ENCODE results near the gene VWC2L.

Gene VWC2L

GRCh38 chr2:214543386-214543955 is 132.6 kb downstream of the VWC2L start:
- no peak for FAIRE-seq

GRCh38 chr2:214545898-214546542 is 135.2 kb downstream of the VWC2L start:
- no peak for FAIRE-seq

DNA sequence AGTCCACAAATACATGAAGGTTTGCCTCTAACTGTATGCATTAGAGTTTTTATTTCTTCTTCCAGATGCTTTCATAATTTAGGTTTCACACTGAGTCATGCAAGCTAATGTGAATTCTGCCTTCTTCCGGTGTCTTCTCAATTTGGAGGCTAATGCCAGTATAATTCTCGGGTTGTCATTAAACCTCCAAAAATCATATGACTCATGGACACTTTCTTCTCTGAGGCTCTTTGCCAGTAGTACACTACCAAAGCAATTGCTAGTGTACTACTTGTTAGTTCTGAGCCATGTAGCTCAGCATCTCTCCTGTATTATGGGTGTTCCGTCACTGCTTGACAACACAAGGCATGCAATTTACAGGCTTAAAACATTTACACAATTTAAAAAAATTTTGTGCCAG is 137.1 kb downstream of the VWC2L start:
- FAIRE-seq: no peak

- FAIRE-seq: no peak
Observed at GRCh38 chr2:214549946-214550345, 139.1 kb downstream of the VWC2L start.

DNA sequence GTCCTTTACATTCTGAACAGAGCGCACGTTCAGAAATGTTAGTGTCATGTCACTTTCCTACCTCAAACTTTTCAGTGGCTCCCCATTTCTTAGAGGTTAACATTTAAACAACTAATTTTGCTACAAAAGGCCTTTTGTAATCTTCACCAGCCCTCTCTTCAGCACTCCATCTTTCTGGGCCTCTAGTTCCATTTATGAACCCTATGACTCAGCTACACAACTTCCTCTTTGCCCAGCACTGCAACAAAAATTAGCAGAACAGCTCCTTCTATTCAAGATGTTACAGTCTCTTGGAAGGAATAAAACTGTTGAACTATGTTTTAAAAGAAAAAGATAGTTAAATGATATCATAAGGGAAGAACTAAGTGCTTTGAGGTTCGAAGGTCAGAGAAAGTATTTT is 139.9 kb downstream of the VWC2L start:
- no peak for FAIRE-seq

GRCh38 chr2:214557884-214558283 is 147.0 kb downstream of the VWC2L start:
- no peak for FAIRE-seq

GRCh38 chr2:214558341-214558740 is 147.5 kb downstream of the VWC2L start:
- no peak for FAIRE-seq

DNA sequence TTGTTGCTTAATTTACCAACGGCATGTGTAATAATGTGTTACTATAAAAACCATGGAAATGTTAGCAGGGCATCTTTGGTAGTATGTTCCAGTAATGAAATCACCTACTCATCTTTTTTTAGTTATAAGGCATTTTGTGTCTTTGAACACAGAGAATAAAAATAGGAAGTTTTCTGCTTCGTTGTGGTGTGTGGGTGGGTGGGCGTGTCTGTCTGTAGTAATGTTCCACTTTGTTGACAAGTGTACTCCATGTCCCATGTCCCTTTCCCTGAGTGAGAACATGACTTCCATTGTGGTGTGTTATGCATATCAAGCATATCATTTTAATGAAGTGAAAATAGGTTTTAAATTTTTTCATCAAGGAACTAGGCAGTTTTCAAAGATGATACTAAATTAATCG is 149.3 kb downstream of the VWC2L start:
- FAIRE-seq: no peak

DNA sequence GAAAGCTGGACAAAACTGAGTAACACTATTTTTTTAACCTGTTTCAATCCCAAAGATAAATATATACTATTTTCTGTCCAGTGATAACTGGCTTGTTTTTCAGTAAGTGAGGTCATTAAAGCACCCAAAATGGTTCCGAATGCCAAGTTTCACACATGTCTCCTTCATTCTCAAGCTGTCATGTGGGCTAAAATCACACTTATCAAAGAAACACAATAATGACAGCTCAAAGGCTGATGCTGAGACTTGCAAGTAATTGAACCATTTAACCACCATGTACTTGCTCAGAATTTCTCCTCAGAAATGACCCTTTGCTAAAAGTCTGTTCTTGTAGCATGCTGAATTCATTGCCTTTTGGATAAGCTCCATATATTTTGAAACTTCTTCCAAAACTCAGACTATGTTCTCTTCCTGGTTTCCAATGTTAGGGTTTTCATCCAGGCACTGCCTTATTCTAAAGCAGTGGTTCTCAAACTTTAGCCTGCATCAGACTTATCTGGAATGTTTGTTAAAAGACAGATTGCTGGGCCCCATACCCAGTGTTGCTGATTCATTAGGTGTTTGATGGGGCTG is 149.8 kb downstream of the VWC2L start:
- FAIRE-seq: no peak

DNA sequence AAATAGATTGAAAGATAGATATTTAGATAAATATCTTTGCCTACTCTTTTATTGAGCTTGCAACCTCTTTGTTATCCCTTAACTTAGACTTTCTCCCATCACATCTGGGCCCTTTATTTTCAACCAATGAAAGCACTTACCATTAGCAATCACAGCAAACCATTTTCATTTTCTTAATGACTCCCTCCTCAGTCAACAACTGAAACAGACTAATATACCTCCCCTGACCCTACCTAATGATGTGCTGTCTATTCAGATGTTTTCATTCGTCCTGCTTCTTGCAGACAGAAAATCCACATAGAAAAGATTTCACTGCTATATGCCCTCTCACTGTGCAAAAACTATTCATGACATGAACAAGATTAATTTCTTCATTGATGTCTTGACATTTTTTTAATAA is 154.4 kb downstream of the VWC2L start:
- FAIRE-seq: no peak

- no peak for FAIRE-seq
Observed at GRCh38 chr2:214566457-214566856, 155.6 kb downstream of the VWC2L start.

GRCh38 chr2:214569419-214570035 is 158.7 kb downstream of the VWC2L start:
- no peak for FAIRE-seq

DNA sequence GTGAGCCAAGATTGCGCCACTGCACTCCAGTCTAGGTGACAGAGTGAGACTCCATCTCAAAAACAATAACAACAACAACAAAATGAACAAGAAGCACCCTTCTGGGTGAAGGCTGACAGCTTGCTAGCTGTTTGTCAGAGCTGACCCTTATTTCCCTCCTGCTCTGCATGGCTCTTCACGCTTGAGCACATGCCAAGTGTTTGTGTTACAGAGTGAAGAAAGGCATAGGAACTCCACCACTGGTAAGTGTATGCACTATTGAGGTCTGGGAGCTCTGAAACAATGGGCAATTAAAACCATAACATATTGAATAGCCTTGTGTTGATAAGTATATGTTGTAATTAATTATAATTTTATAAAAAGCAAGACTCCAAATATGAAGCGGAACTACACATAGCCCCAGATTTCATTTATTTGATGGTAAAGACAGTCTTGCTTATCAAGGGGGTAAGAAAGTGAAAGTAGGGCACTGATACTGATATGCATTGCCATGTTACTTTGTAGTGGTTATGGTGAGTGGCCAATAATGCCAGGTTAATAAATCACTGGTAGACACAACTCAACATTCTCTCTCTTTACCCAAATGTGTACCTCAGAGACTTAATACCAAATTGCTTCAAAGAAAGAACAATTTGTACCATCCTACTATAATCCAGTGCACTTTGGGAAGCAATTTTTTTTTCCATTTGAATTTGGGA is 163.4 kb downstream of the VWC2L start:
- no peak for FAIRE-seq

DNA sequence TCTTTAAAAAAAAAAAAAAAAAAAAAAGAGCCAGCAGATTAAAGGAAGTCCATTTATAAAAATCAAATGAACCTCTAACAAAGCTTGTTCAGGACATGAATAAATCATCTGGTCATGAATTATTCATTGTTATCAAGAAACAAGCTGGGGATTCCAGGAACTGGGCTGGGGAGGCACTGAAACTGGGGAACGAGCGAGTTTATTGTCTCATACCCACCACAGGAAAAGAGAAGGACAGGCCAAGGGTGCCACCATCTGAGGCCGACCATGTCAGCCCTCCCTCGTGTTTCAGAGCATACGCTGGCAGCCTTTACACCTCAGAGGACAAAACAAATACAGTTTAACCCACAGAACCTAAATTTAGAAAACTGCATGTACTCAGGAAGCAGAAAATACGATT is 164.2 kb downstream of the VWC2L start:
- no peak for FAIRE-seq

DNA sequence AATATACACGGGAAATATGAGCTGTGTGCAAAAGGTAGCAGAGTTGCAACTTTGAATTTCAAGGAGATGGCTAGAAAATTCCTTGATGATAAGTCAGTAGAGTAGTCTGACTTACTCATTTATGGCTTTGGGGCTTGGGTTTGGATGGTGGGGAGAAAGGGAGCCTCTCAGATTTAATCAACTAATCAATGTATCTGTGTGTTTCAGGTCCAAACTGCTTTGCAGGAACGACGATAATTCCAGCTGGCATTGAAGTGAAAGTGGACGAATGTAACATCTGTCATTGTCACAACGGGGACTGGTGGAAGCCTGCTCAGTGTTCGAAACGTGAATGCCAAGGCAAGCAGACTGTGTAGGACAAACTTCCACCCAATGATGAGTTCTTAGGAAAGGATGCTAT is 164.6 kb downstream of the VWC2L start:
- FAIRE-seq: no peak

- FAIRE-seq: no peak
Observed at GRCh38 chr2:214577769-214578168, 166.9 kb downstream of the VWC2L start.

GRCh38 chr2:214578442-214578841 is 167.6 kb downstream of the VWC2L start:
- no peak for FAIRE-seq

DNA sequence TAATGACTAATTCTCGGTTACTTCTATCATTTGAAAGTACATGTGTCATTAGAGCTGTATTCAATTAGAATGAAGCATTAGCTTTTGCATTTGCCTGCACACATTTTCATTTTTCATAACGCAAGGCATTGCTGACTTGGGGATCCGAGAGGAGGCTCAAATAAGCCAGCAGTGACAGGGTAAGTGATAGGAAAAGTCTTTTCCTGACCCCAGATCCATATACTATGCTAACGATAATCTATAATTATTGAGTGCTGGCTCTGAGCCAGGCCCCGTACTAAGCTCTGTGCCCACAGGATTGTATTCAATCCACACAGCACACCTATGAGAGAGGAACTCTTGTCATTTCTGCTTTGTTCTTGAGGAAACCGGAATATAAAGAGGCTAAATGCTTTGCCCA is 168.2 kb downstream of the VWC2L start:
- no peak for FAIRE-seq

- no peak for FAIRE-seq
Observed at GRCh38 chr2:214587442-214587841, 176.6 kb downstream of the VWC2L start.

DNA sequence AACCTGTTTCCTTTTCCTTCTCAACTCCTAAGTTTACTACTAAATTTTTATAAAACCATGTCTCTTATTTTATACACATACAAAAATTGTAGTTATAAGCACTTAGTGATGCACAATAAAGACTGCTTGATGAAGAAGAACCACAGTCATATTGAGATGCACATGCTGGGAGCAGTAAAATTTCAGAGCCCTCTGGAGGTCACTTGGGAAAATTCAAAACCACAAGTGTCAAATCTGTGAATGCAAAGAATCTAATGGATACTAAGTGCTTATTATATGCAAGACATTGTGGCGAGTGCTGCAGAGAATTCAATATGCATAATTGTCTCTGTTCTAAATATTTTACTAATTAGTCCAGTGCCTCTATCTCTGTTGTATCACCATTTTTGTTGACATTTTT is 180.5 kb downstream of the VWC2L start:
- no peak for FAIRE-seq

GRCh38 chr2:214592011-214592410 is 181.2 kb downstream of the VWC2L start:
- FAIRE-seq: no peak

- FAIRE-seq: no peak
Observed at GRCh38 chr2:214593727-214594126, 182.9 kb downstream of the VWC2L start.

- no peak for FAIRE-seq
Observed at GRCh38 chr2:214601852-214602633, 191.2 kb downstream of the VWC2L start.

Data from A204.1 (cell line).